Activated naive CD8-positive, alpha-beta T cell treated with anti-CD3 and anti-CD28 coated beads, Interleukin-2, amount 10 ng/mL, durations not matched to agents 7 days and 5 days (primary cell): ENCODE results near the gene RFX2. TPM values are rescaled to one million over a fixed set of nuclear protein-coding genes. Genes with fewer than 3 reads are reported as not detected.
A peak's percentile ranks its signal among the peaks of the same experiment; 100 is the strongest.
"Not testable (repeated sequence)": the region's sequence is repeated elsewhere in the genome, so short reads cannot be mapped to it uniquely, and the experiment has no call there.

ENCODE experiments used
- ATAC-seq: fragments of 150-1000 bp; cut with Tn5 transposase; one replicate; pipeline ENCODE4 v1.10.0; 2021; ENCODE audit warnings: low read depth, moderate library complexity
- POLR2A ChIA-PET: fragments of 350-600 bp; sonication (Branson Sonifier 250); formaldehyde crosslinking; loops from one replicate; lab custom pipeline; 2021; ENCODE audit warnings: antibody characterized with exemption; lab: Charles Lee
- DNase-seq: peaks from one replicate; pipeline ENCODE4 v3.0.0; 2021
- H3K27ac Mint-ChIP-seq: one replicate; pipeline ENCODE4 v1.8.0; 2022; ENCODE audit warnings: mild to moderate bottlenecking, mixed read lengths
- H3K27me3 Mint-ChIP-seq: one replicate; pipeline ENCODE4 v1.8.0; 2022; ENCODE audit warnings: mild to moderate bottlenecking, moderate library complexity, mixed read lengths
- H3K36me3 Mint-ChIP-seq: one replicate; pipeline ENCODE4 v1.8.0; 2021; ENCODE audit warnings: mild to moderate bottlenecking, mixed read lengths
- H3K4me1 Mint-ChIP-seq: one replicate; pipeline ENCODE4 v1.8.0; 2021; ENCODE audit warnings: mixed read lengths
- H3K4me3 Mint-ChIP-seq: one replicate; pipeline ENCODE4 v1.8.0; 2022; ENCODE audit warnings: mild to moderate bottlenecking, moderate library complexity, mixed read lengths
- H3K9me3 Mint-ChIP-seq: one replicate; pipeline ENCODE4 v1.8.0; 2021; ENCODE audit warnings: mixed read lengths
- total RNA-seq, 2 experiments: library from RNA; stranded (reverse); gene quantifications; one replicate each; pipeline ENCODE4 v1.2.3, GENCODE V29; 2021

Gene RFX2
- total RNA-seq, 2 experiments from 2014 or later = 9.9 to 12.2 TPM

DNA sequence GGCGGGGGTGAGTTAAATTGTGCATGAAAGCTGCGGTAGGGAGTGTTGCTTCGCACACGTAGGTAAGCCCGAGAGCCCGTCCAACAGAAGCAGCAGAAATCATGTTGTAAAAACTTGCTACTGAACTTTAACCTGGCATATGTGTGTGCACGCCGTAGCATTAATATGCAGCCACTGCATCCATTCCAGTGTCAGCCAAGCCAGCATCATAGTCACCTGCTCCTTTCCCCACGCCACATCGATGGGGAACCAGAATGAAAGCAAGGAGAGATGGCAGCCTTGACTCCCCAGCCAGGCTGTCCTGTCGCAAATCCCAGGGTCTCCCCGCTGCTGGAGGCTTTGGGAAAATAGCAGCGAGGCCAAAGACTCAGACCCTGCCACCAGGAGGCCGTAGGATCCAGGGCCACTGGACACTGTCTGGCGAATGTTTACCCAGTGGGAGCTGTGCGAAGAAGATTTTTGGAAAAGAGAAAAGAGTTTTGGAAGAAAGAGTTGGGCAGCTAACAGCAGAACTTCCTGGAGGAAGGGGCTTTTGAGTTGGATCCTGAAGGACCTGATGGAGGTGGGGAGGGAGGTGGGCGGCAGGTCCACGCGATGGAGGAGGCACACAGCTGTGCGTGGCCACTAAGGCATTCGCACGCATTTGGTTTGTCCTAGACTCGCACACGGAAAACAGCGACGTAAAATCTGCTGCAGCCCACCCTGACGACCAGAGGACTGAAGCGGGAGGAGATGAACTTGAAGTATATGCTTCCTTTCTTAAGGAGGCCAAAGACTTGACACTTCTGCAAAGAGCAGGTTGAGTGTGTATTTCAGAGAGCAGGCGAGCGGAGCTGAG lies 83.7 kb downstream of the RFX2 start:
- Mint-ChIP-seq H3K4me1 (no peaks in the 10 kb centered on the region), H3K27me3 (no peaks in the 10 kb centered on the region), H3K36me3 (no peaks in the 10 kb centered on the region), H3K4me3 (no peak overlapping the region), H3K27ac (no peak overlapping the region), H3K9me3 (no peaks in the 10 kb centered on the region)
- DNase-seq (no peak), ATAC-seq (no peak)
- POLR2A ChIA-PET = no interaction called here

- ATAC-seq, H3K4me1 Mint-ChIP-seq, DNase-seq, POLR2A ChIA-PET, H3K36me3 Mint-ChIP-seq, H3K9me3 Mint-ChIP-seq, H3K27ac Mint-ChIP-seq, H3K4me3 Mint-ChIP-seq, H3K27me3 Mint-ChIP-seq: not testable (repeated sequence)
Measured at GRCh38 chr19:6024756-6025155, 85.5 kb downstream of the RFX2 start.

- DNase-seq (no peak), ATAC-seq (no peak)
- Mint-ChIP-seq H3K4me3 (no peak overlapping the region), H3K4me1 (peaks cover 3% of the 10 kb centered on the region), H3K9me3 (no peaks in the 10 kb centered on the region), H3K36me3 (no peaks in the 10 kb centered on the region), H3K27me3 (no peaks in the 10 kb centered on the region), H3K27ac (no peak overlapping the region)
- POLR2A ChIA-PET = no interaction called here
Measured at GRCh38 chr19:6023936-6024335, 86.4 kb downstream of the RFX2 start.

DNA sequence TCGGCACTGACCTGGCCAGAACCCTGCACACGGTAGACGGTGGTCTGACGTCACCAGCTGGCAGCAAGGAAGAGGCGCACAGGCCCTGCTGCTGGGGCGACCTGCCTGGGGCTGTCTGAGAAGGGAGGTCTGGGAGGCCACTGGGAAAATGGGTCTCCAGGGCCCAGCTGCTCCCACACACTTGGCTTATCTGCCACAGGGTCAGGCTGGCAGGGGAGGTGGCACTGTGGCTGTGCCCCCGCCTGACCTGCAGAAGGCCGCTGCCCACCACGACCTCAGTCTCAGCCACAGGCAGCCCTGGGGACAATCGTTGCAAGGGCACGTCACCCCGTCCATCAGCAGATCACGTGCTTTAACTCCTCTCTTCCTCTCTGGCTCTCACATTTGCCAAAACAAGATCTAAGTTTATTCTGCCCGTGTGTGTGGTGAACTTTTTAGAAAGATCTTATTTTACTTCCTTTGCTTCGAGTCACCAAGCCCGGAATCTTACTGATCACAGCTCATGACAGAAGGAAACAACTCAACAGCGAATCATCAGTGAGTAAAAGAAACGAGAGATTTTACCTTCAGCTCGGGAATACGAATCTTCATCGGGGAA lies 87.1 kb downstream of the RFX2 start:
- no peak overlapping the region for H3K27ac Mint-ChIP-seq
- ATAC-seq (no peak), DNase-seq (no peak)
- peaks cover 3% of the 10 kb centered on the region for H3K4me1 Mint-ChIP-seq
- H3K9me3 Mint-ChIP-seq = no peaks in the 10 kb centered on the region
- POLR2A ChIA-PET = interaction anchor here (0.6 to 1.8 kb wide), 2 partner anchors 219 to 1177 kb away, joined by 3 to 11 read pairs; no protein-coding TSS in a partner anchor
- no peak overlapping the region for H3K4me3 Mint-ChIP-seq
- H3K36me3 Mint-ChIP-seq = no peaks in the 10 kb centered on the region
- no peaks in the 10 kb centered on the region for H3K27me3 Mint-ChIP-seq

DNA sequence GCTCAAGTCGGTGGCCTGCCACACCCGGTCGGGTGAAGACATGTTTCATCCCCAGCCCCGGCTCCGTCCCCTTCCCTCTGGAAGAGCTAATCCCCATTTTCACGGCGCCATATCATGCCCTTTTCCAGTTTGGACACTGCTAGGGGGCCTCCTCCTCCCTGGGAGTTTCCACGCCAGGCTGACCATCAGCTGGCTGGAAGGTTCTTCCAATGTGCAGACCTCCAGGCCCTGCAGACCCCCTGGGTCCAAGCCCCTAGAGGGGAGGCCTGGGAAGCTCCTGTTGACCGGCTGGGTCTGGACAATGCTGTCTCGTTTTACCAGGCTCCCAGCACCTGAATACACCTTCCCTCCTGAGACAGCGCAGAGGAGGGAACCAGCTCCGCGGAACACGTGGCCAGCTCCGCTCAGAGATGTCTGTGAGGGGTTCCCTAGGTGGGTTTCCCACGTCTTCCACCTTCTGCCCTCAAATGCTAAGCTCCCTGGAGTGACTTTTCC lies 87.7 kb downstream of the RFX2 start:
- POLR2A ChIA-PET = interaction anchor here (0.6 to 1.8 kb wide), 4 partner anchors 33 to 1178 kb away, joined by 3 to 11 read pairs (median 4); no protein-coding TSS in a partner anchor
- Mint-ChIP-seq H3K4me1 (peaks cover 3% of the 10 kb centered on the region), H3K36me3 (no peaks in the 10 kb centered on the region)

GRCh38 chr19:6021878-6022569 lies 88.3 kb downstream of the RFX2 start:
- Mint-ChIP-seq H3K36me3 (no peaks in the 10 kb centered on the region), H3K9me3 (no peaks in the 10 kb centered on the region), H3K4me1 (peaks cover 3% of the 10 kb centered on the region), H3K27ac (peak overlapping the region; percentile 12), H3K27me3 (no peaks in the 10 kb centered on the region), H3K4me3 (no peak overlapping the region)
- POLR2A ChIA-PET = interaction anchor here (0.6 to 1.8 kb wide), 5 partner anchors 20 to 1179 kb away, joined by 3 to 11 read pairs (median 4); no protein-coding TSS in a partner anchor
- ATAC-seq (peak; percentile 92), DNase-seq (peak; percentile 71)

More for the DNA sequence above, 87.7 kb downstream of the RFX2 start:
- H3K4me3 Mint-ChIP-seq = no peak overlapping the region
- DNase-seq (no peak), ATAC-seq (peak; percentile 10)
- H3K27ac Mint-ChIP-seq = peak overlapping the region; percentile 12
- H3K9me3 Mint-ChIP-seq = no peaks in the 10 kb centered on the region
- no peaks in the 10 kb centered on the region for H3K27me3 Mint-ChIP-seq

- DNase-seq (no peak), ATAC-seq (no peak)
- H3K9me3 Mint-ChIP-seq = no peaks in the 10 kb centered on the region
- no peaks in the 10 kb centered on the region for H3K36me3 Mint-ChIP-seq
- POLR2A ChIA-PET = interaction anchor here (1.3 to 1.8 kb wide), 2 partner anchors 54 to 217 kb away, joined by 5 to 11 read pairs; no protein-coding TSS in a partner anchor
- peaks cover 3% of the 10 kb centered on the region for H3K4me1 Mint-ChIP-seq
- H3K4me3 Mint-ChIP-seq = no peak overlapping the region
- no peak overlapping the region for H3K27ac Mint-ChIP-seq
- H3K27me3 Mint-ChIP-seq = no peaks in the 10 kb centered on the region
Measured at GRCh38 chr19:6020972-6021805, 89.1 kb downstream of the RFX2 start.

GRCh38 chr19:6020166-6020882 lies 90.0 kb downstream of the RFX2 start:
- ATAC-seq (peak; percentile 30), DNase-seq (no peak)
- POLR2A ChIA-PET = no interaction called here
- Mint-ChIP-seq H3K27ac (no peak overlapping the region), H3K27me3 (no peaks in the 10 kb centered on the region), H3K4me1 (peaks cover 3% of the 10 kb centered on the region), H3K36me3 (no peaks in the 10 kb centered on the region), H3K9me3 (no peaks in the 10 kb centered on the region), H3K4me3 (no peak overlapping the region)

- no peak overlapping the region for H3K4me3 Mint-ChIP-seq
- no peaks in the 10 kb centered on the region for H3K36me3 Mint-ChIP-seq
- POLR2A ChIA-PET = no interaction called here
Measured at GRCh38 chr19:6018786-6019185, 91.5 kb downstream of the RFX2 start.

DNA sequence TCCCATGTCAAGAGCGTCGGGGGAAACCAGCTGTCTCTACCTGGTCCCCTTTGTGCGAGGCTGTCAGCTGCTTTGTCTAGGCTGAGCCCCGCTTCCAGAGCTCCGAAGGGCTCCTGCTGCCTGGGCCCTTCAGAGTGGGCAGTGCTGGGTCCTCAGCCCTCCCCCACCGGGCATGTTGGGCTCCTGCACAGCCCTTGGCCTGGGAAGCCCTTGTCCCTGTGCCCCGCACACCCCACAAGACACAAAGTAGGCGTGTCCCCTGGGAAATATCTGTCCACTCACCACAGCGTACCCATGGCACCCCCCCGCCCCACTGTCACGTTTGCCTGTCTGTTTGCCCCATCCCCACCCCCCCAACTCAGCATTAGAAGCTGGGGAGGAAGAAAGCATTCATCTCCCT lies 92.7 kb downstream of the RFX2 start:
- no peaks in the 10 kb centered on the region for H3K9me3 Mint-ChIP-seq
- no peak overlapping the region for H3K4me3 Mint-ChIP-seq
- DNase-seq (no peak), ATAC-seq (no peak)
- peaks cover 3% of the 10 kb centered on the region for H3K4me1 Mint-ChIP-seq
- H3K27ac Mint-ChIP-seq = no peak overlapping the region
- POLR2A ChIA-PET = no interaction called here
- H3K36me3 Mint-ChIP-seq = no peaks in the 10 kb centered on the region
- H3K27me3 Mint-ChIP-seq = no peaks in the 10 kb centered on the region

More at GRCh38 chr19:6018786-6019185, 91.5 kb downstream of the RFX2 start:
- DNase-seq = no peak
- H3K27me3 Mint-ChIP-seq = no peaks in the 10 kb centered on the region
- no peak for ATAC-seq
- H3K27ac Mint-ChIP-seq = no peak overlapping the region
- H3K4me1 Mint-ChIP-seq = peaks cover 3% of the 10 kb centered on the region
- no peaks in the 10 kb centered on the region for H3K9me3 Mint-ChIP-seq

- POLR2A ChIA-PET = no interaction called here
- DNase-seq (no peak), ATAC-seq (no peak)
- Mint-ChIP-seq H3K4me3 (no peak overlapping the region), H3K36me3 (no peaks in the 10 kb centered on the region), H3K27me3 (no peaks in the 10 kb centered on the region), H3K9me3 (no peaks in the 10 kb centered on the region), H3K4me1 (peaks cover 3% of the 10 kb centered on the region), H3K27ac (no peak overlapping the region)
Measured at GRCh38 chr19:6015841-6016545, 94.3 kb downstream of the RFX2 start.
